GM19043 (cell line): ENCODE measurements around the gene FUNDC2.
"Not testable (repeated sequence)": the region's sequence is repeated elsewhere in the genome, so short reads cannot be mapped to it uniquely, and the experiment has no call there.

Experiments used
- ATAC-seq: cut with Tn5 transposase; IDR thresholded peaks from one replicate; pipeline ENCODE4 v1.9.1; 2021; ENCODE audit warnings: low read depth; ENCODE audit not compliant: unreplicated experiment

Gene FUNDC2, protein sequence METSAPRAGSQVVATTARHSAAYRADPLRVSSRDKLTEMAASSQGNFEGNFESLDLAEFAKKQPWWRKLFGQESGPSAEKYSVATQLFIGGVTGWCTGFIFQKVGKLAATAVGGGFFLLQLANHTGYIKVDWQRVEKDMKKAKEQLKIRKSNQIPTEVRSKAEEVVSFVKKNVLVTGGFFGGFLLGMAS

DNA sequence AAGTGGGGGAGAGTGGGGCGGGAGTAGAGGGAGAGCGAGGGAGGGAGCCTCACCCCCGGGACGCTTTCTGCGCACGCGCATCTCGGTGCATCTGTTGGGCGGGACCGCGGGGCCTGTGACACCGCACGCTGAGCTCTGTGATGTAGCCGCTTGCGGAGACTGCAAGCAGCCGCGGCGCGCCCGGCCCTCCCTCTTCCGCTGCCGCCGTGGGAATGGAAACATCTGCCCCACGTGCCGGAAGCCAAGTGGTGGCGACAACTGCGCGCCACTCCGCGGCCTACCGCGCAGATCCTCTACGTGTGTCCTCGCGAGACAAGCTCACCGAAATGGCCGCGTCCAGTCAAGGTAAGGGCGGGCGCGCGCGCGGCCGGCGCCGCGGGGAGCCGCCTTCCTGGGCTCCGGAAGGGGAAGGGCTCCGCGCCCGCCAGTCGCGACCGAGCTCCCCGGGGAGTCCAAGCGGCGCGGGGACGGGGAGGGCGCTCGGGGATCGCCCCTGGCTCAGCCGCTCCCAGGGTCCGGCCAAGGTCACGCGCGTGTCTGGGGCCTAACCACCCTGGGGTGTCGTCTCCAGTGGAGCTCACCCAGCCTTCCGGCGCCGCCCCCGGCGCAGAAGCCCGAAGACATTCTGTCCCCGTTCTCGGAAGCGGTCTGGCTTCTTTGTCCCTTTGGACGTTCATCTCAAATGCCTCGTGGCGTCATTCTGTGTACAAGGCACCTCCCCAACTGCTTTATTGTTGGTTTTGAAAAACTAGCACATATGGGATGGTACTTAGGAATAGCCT, at the start of gene FUNDC2:
Gene FUNDC2 (plus strand): TSS at position 118 of the 782 bp plus-strand sequence. CDS start 95 bp downstream, at position 213.
- ATAC-seq, result peak; percentile 90

DNA sequence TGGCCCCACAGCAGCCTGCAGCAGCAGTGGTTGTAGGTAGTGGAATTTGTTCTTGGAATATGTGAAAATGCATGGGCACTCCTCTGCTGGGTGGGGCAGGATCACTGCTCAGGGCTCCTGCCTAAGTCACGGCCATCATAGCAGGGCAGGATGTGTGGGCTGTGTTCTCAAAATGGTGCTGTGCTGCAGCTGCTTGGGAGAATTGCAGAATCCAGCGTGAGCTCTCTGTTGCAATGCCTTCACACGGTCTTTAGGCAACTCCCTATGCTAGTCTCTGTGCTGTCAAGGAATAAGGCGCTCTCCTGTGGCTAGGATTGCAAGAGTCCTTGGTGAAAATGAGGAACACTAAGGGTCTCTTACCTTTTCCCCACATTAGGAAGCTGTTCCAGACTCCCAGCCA, 47.0 kb upstream of the FUNDC2 start:
- no peak for ATAC-seq

DNA sequence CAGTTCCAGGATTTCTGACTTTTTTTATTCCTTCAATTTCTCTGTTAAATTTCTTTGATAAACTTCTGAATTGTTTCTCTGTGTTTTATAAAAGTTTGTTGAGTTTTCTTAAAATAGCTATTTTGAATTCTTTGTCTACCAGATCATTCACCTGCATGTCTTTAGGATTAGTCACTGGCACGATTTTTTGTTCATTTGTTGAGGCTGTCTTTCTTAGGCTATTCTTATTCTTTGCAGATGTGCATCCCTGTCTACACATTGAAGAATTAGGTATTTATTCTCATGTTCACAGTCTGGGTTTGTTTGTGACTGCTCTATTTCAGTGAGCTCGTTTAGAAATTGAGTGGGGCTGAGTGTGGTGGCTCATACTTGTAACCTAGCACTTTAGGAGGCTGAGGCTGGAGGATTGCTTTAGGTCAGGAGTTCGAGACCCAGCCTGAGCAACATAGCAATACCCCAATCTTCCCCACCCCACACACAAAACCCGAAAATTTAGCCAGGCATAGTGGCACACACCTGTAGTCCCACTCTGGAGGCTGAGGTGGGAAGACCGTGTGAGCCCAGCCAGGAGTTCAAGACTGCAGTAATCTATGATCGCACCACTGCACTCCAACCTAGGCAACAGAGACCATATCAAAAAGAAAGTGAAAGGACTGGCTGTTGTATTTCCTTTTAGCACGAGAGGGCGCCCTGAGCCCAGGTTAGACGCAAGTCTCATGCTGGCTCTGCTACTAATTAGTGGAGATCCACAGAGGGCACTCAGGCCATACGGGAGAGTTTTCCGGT, 46.1 kb upstream of the FUNDC2 start:
- peak; percentile 92 for ATAC-seq

DNA sequence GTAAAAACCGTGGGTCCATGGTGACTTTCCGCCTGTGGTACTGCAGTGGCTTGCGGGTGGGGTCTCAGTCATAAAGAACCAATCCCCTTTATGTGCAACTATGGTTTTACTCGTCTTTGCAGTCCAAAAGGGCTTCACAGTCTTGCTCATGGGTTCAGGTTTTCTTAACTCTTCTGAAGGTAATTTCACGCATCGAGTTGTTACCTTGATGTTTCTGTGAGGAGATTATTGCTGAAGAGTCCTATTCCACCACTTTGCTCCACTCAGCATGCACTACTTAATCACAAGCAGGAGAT, 45.6 kb upstream of the FUNDC2 start:
- peak; percentile 19 for ATAC-seq

DNA sequence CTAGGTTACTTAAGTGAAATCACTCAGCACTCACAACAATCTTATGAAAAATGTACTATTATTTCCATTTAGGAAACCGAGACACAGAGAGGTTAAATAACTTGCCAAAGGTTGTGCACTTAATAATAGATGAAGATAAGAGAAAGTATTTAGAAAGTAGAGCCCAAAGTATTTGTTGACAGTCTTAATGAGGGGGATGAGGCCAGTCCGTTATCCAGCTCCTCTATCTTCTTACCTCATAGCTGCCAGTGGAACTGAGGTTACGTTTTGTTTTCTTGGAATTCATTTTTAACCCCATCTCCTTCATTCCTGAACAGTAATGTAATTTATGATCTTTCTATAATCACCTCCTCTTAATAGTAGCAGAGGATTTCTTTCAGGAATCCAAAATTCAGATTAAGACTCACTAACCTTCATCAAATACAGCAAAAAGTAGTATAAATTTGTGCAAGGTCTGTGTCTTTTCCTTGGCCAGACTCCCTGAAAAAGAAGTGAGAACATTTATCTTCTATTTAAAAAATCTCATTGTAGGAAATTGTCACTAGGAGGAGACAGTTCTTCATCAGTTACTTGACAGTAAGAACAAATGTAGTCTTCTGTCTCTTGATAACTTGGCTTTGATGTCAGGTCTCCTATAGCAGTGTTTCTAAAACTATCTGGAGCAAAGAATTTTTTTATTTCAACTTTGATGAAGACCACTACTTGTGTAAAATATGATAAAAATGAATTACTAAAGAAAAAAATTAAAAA, 39.6 kb upstream of the FUNDC2 start:
- ATAC-seq, result no peak

DNA sequence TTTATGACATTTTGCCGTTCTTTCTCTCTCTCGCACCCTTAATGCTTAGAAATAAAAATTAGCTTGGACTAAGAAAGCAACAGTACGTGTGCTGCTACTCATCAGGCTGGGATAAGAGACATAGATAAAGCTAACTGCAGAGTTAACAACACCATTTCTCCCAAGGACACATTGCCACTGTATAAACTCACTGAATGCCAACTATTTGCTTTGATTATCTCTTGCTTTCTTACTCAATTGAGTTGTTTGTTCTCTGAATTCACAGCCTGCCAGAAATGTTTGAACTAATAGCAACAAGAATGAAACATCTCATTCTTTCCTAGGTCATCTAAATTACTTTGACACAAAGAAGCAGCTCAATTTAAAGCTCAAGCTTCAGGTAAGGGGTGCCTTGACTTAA, 38.7 kb upstream of the FUNDC2 start:
- no peak for ATAC-seq

DNA sequence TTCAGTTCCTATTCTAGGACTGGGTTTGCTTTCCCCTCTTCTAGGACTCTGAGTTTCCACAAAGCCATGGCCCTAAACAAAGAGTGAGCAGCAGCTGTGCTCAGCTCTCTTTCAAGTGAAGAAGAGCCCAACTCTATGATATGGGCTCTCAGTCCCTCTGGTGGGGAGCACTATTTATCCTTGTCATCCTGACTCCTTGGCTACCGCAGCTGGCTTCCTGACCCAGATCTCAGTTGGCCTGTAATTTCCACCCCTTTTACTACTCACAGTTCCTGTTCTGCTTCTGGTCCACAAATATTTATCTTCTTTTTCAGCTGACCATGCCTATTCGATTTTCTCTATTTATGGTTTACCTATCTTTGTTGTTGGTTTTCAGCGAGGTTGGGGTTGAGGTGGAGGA, 37.9 kb upstream of the FUNDC2 start:
- no peak for ATAC-seq

DNA sequence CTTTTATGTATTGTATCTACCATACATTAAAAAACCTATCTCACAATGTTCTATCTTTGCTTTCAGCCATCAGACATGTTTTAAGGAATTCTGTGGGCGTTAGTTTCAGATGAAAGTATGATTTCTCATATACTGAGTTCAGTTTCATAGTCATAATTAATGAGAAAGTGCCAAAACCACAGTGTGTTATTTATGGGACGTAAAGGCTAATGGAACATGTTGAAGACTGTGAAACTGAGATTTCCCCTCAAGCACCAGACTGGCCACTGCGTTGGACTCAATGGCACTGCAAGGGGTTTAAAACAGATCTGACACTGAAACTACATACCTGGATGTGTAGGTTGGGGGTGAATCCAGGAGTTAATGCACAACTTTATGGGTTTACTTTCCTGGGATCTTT, 36.1 kb upstream of the FUNDC2 start:
- ATAC-seq, result no peak

DNA sequence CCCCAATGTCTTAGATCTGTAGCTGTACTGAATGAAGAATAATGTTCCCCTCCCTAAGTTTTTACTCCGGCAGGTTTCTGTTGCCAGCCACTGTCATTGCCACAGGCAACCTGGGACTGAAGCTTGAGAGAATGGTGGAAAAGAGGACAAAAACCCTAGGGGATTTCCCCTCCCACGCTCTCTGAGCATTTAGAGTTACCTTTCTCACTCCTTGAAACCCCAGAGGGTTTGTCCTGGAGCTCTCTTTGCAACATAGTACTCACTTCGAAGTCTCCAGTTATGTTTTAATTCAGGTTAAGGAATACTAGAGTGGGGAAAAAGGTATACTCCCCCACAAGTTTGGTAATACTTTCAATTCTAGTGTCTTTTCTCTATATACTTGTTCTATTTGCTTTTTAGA, 35.6 kb upstream of the FUNDC2 start:
- no peak for ATAC-seq

DNA sequence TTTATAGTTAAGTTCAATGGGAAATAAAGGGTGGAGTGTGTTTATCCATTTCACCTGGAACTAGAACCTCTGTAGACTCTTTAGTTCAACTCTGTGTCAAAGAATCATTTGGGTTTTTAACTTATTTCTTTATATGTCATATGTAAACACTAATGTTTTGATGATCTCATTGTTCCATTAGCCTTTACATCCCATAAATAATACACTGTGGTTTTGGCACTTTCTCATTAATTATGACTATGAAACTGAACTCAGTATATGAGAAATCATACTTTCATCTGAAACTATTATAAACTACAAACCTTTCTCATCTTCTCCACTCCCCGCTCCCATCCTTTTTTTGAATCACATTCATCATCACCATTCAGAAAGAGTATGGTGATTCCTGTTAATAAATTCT, 35.2 kb upstream of the FUNDC2 start:
- ATAC-seq, result no peak

DNA sequence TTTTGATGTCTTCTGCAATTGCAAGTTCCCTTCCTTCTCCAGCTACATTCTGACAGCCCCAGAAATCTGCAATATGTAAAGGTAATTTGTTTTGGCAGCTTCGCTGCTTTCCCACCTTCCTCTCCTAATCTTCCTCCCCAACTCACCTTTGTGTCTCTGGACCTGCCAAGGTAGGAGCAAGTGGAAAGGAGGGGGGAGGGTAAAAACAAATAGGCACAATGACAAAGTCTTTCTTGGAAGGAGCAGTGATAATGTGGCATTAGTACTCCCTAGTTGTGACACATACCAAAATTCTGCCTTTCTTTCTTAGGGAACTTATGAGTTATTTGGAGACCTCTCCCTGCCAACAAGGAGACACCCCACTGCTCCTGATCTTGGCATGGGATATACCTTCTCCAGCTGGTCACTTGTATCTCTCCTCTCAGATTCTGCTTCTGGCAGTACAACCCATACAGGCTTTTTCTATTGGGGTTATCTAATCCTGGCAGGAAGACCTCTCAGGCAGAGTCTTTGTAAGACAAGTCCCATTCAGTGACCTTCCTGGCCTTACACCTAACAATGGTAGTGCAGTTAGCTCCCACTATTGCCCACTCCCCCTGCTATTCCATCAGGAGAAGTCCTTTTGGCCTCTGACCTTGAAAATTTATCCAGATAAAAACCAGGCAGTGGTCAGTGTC, 28.3 kb upstream of the FUNDC2 start:
- ATAC-seq, result no peak

DNA sequence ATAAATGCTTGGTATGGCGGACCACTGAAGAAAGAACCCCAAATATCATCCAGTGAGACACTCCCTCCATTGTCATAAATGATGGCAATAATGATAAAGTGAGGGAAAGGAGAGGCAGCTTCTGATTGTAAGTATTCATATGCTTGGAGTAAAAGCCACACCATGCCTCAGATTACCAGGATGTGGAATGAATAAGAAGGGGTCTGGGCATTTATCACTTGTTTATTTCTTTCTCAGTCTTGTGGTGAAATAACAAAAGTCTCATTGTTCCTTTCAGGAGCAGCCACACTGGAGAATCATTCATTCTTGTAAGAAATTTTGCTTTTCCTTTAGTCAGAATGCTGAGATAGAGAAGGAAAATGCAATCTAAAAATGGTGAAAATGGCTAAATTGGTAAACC, 25.8 kb upstream of the FUNDC2 start:
- ATAC-seq, result no peak

DNA sequence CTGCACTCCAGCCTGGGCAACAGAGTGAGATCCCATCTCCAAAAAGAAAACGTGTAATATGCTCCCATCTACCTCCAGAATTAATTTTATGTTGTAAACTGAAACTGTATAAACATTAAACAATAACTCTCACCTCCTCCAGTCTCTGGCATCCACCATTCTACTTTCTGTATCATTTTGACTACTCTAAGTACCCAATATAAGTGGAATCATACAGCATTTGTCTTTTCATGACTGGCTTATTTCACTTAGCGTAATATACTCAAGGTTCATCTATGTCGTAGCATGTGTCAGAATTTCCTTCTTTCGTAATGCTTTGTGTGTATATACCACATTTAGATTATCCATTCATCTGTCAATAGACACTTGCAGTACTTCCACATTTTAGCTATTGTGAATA, 24.8 kb upstream of the FUNDC2 start:
- ATAC-seq, result no peak

DNA sequence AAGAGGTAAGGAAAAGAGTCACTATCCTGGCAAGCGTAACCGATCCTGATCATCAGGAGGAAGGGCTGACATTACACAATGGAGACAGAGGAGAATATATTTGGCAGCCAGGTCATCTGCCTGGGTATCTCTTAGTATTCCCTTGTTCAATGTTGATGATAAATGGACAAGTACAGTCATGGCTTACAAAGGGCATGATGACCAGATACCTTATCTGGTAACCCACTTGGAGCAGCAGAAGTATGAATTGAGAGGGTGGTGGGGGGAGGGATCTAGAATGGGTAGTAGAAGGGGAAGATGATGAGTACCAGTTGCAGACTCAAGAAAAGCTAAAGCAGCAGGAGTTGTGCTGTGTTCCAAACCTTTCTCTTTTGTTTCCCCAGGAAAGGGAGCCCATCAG, 21.5 kb upstream of the FUNDC2 start:
- no peak for ATAC-seq

DNA sequence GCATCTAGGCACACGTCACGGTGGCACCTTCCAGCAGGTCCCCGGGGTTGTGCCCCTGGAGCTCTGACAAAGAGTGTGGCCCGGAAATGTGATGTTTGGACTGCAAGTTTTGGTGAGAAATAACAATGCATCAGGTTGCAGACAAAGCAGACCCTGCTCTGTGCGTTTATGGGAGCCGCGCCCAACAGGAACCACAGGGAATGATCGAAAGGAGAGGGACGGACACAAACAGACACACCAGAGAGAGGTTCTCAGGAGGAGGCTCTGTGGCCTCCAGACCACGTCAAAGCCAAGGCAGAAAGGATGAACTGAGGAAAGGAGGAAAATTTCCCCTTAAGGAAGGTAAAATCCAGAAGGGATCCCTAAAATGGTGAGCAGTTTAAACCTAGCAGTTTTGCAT, 20.3 kb upstream of the FUNDC2 start:
- ATAC-seq, result not testable (repeated sequence)

DNA sequence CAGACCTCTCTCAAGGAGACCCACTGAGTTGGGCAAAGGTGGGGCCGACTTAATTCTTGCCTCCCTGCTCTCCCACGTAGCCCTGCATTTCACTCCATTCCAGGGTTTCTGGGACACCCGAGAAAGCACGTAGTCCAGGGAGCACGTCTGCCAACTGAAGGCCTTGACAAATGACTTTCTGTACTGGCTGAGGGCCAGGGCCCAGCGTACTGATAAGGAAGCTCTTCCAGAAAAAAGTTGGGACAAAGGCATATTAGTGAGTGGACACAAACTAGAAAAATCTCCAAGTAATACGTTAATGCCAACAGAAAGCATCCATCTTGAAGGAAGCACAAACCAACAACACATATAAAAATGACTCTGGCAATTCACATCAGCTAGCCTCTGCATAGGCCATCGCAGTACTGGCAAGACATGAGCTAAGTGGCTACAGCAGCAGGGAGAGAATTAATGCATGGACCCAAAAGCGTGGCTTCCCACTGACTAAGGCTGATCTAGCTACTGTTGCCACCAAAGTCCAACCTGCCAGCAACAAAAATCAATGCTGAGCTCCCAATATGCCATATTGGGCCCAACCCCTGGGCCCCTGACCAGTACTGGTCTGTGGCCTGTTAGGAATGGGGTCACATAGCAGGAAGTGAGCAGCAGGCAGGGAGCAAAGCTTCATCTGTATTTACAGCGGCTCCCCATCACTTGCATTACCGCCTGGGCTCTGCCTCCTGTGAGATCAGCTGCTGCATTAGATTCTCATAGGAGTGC, 19.6 kb upstream of the FUNDC2 start:
- ATAC-seq, result not testable (repeated sequence)

DNA sequence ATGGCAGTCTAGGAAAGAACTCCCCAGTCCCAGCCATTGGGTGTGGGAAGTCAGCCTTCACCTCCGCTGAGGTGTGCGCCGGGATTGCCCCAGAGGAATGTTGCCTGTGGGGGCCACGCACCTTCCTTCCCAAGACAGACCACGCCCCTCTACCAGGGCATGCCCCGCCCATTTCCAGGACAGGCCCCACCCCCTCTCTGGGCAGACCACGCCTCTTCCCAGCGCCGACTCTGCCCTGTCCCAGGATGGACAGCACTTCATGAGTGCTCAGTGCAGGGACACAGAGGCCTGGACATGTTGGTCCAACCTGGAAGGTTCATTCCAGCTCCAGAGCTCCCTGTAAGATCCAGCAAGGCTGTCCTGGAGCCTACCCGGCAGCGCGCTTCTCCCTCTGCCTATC, 18.1 kb upstream of the FUNDC2 start:
- not testable (repeated sequence) for ATAC-seq

DNA sequence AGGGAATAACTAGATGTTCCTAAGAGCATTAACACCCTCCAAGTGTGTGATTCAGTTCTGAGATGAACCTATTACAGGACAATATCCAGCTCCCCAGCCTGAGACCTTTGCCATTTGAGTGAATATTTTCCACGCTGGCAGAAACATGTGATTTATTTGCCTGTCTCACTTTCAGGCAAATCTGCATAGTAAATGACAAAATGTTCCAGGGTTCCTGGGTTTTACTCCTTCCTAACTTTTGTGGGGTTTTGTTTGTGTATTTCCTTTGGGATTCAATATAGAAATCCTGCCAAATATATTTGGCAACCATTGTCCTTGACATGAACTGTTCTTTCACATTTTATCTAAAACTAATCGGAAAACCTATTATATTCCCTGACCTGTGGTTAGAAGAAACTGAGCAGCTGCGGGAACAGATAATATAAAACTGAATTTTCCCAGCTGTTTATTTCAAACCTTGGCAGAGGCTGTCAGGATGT, 16.6 kb upstream of the FUNDC2 start:
- ATAC-seq, result no peak

DNA sequence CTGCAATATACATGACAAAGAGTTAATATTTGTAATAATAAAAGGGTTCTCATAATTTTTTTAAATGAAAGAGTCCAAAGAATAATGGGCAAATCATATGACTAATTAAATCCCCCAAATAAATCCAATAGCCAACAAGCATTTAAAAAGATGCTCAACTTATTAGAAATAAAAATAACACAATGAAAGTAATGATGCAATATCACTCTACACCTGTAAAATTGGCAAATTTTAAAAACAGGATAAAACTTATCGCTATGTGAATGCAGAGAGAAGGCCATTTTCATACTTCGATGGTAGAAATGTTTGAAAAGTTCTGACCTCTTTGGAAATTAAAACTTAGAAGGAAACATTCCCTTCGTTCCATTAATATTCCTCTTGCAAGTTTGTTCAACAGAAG, 6.1 kb upstream of the FUNDC2 start:
- no peak for ATAC-seq

DNA sequence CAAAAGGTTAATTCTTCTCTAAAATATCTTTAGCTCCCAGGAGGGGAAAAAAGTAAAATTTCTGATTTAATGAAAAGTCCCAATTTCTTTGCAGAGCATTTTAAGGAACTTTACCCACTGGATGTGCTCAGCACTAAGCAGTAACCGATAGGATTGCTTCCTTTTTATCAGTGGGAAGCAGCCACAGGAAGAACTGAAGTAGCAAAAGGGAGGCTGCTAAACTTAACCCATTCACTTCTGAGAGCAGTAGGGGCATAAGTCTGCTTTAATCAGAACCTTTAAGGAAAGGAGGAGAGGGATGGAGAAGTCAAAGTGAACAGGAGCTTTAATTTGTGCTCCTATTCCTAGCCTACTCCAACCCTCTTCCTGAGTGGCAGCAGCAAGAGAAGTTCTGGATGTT, 4.1 kb upstream of the FUNDC2 start, which contains the start of gene F8:
Gene F8 (minus strand): TSS at position 139 of the 400 bp plus-strand sequence. CDS start 171 bp downstream, outside the sequence.
- ATAC-seq, result no peak
